PC-3 (cell line): ENCODE measurements around the gene VASN. TPM values are rescaled to one million over a fixed set of nuclear protein-coding genes. Genes with fewer than 3 reads are reported as not detected.

ENCODE experiments used
- ATAC-seq: fragments of 200-7000 bp; cut with Tn5 transposase; 2 replicates; pipeline ENCODE4 v1.9.1; 2020; ENCODE audit warnings: mild to moderate bottlenecking, moderate library complexity
- BruUV-seq: library from RNA; stranded (reverse); fragments of 400-500 nt; replicated peaks from 2 replicates; lab custom pipeline; 2021; lab: Mats Ljungman, UMichigan
- CTCF ChIA-PET: fragments of 300-600 bp; sonication (Branson Sonifier 250); formaldehyde crosslinking; loops from one replicate; lab custom pipeline; 2022; ENCODE audit warnings: antibody characterized with exemption; lab: Charles Lee
- POLR2A ChIA-PET: fragments of 300-600 bp; sonication (Branson Sonifier 250); formaldehyde crosslinking; loops from one replicate; lab custom pipeline; 2022; ENCODE audit warnings: antibody characterized with exemption; ENCODE audit not compliant: unreplicated experiment; lab: Charles Lee
- DNase-seq: peaks from one replicate; pipeline ENCODE4 v3.0.0-alpha.2; 2015
- H2AFZ ChIP-seq: fragments of 300-600 bp; sonication (generic); 2 replicates; pipeline ENCODE4 v1.6.0; 2016; ENCODE audit warnings: antibody characterized with exemption, low read length
- H3F3A ChIP-seq: fragments of 300-600 bp; sonication (generic); one replicate; pipeline ENCODE4 v1.6.0; 2017; ENCODE audit warnings: antibody characterized with exemption, low read length, control low read depth, mild to moderate bottlenecking; ENCODE audit not compliant: unreplicated experiment
- H3K27ac ChIP-seq: fragments of 300-600 bp; sonication (generic); 2 replicates; pipeline ENCODE4 v1.5.1; 2016; ENCODE audit warnings: mild to moderate bottlenecking, low read length
- H3K27me3 ChIP-seq: fragments of 300-600 bp; sonication (generic); 2 replicates; pipeline ENCODE4 v1.6.1; 2016; ENCODE audit warnings: low read length, mixed read lengths
- H3K36me3 ChIP-seq: fragments of 300-600 bp; sonication (generic); 2 replicates; pipeline ENCODE4 v1.6.1; 2016; ENCODE audit warnings: low read depth, mixed run types, low read length, mixed read lengths
- H3K4me1 ChIP-seq: fragments of 300-600 bp; sonication (generic); 2 replicates; pipeline ENCODE4 v1.5.1; 2016; ENCODE audit warnings: low read length; ENCODE audit not compliant: insufficient read depth
- H3K4me2 ChIP-seq: fragments of 300-600 bp; sonication (generic); 2 replicates; pipeline ENCODE4 v1.6.0; 2016; ENCODE audit warnings: low read length
- H3K4me3 ChIP-seq: fragments of 300-600 bp; sonication (generic); 2 replicates; pipeline ENCODE4 v1.5.1; 2016; ENCODE audit warnings: mild to moderate bottlenecking, low read length, mixed read lengths
- H3K79me2 ChIP-seq: fragments of 300-600 bp; sonication (generic); 2 replicates; pipeline ENCODE4 v1.6.1; 2017; ENCODE audit warnings: low read length, mixed read lengths
- H3K9ac ChIP-seq: fragments of 300-600 bp; sonication (generic); 2 replicates; pipeline ENCODE4 v1.6.0; 2016; ENCODE audit warnings: mild to moderate bottlenecking, low read length
- H3K9me2 ChIP-seq: fragments of 300-600 bp; sonication (generic); replicated peaks from 2 replicates; pipeline ENCODE4 v1.6.1; 2016; ENCODE audit warnings: mixed run types, low read length, mixed read lengths
- H3K9me3 ChIP-seq: fragments of 300-600 bp; sonication (generic); 2 replicates; pipeline ENCODE4 v1.6.1; 2016; ENCODE audit warnings: low read length, mixed read lengths
- H4K20me1 ChIP-seq: fragments of 300-600 bp; sonication (generic); 2 replicates; pipeline ENCODE4 v1.6.1; 2016; ENCODE audit warnings: low read length, mixed read lengths
- CTCF ChIP-seq: fragments of 300-600 bp; sonication (generic); conservative IDR thresholded peaks from 2 replicates; pipeline ENCODE4 v1.5.1; 2017; ENCODE audit warnings: antibody characterized with exemption, low read depth, mild to moderate bottlenecking, low read length
- EZH2 ChIP-seq: fragments of 300-600 bp; sonication (generic); IDR thresholded peaks from one replicate; pipeline ENCODE4 v1.6.1; 2017; ENCODE audit warnings: antibody characterized with exemption, mild to moderate bottlenecking, low read length; ENCODE audit not compliant: unreplicated experiment
- EZH2phosphoT487 ChIP-seq: fragments of 300-600 bp; sonication (generic); IDR thresholded peaks from 2 replicates; pipeline ENCODE4 v1.6.1; 2018; ENCODE audit warnings: mild to moderate bottlenecking, antibody characterized with exemption, low read length, borderline replicate concordance
- intact Hi-C: fragments of 100-400 bp; cut with micrococcal nuclease; formaldehyde crosslinking; loops from 2 replicates; pipeline ENCODE4 v1.9.0; 2023
- total RNA-seq: library from RNA; depleted of rRNA; stranded (reverse); fragments of >200 nt; gene quantifications from 2 replicates; pipeline ENCODE4 v1.2.3, GENCODE V29; 2014

The VASN gene
- total RNA-seq, 1 experiment from 2014 or later = 12.2 TPM

- ChIA-PET POLR2A (no interaction called here), CTCF (interaction anchor here (0.6 to 1.2 kb wide), 7 partner anchors 9 to 51 kb away, joined by 3 to 7 read pairs (median 3); no protein-coding TSS in a partner anchor)
- H3K79me2 ChIP-seq = no peaks in the 10 kb centered on the region
- H3K27ac ChIP-seq = no peak overlapping the region
- no peak overlapping the region for H3K9ac ChIP-seq
- H3K4me1 ChIP-seq = peaks cover 3% of the 10 kb centered on the region
- no peaks in the 10 kb centered on the region for H3K9me2 ChIP-seq
- no peaks in the 10 kb centered on the region for H3K27me3 ChIP-seq
- BruUV-seq = no TSS peak
- no peak overlapping the region for H2AFZ ChIP-seq
- H3K36me3 ChIP-seq = no peaks in the 10 kb centered on the region
- no peak for DNase-seq
- no peaks in the 10 kb centered on the region for H4K20me1 ChIP-seq
- no peaks in the 10 kb centered on the region for H3K9me3 ChIP-seq
- no peaks in the 10 kb centered on the region for H3F3A ChIP-seq
- ATAC-seq = no peak
- intact Hi-C loops = loop anchor here (2.0 kb wide), 1 partner anchor 45 kb away; no protein-coding TSS in a partner anchor
- no peak overlapping the region for H3K4me3 ChIP-seq
- H3K4me2 ChIP-seq = no peak overlapping the region
- no peak for TF ChIP-seq EZH2
- no peak for TF ChIP-seq EZH2phosphoT487
- TF ChIP-seq CTCF = no peak
Measured at GRCh38 chr16:4403133-4403949, 31.7 kb downstream of the VASN start.

- H3K9me2 ChIP-seq = no peaks in the 10 kb centered on the region
- H3K79me2 ChIP-seq = no peaks in the 10 kb centered on the region
- no peak overlapping the region for H3K27ac ChIP-seq
- peak; percentile 37 for DNase-seq
- peaks cover 4% of the 10 kb centered on the region for H3K4me1 ChIP-seq
- POLR2A ChIA-PET = no interaction called here
- no TSS peak for BruUV-seq
- no peaks in the 10 kb centered on the region for H3K27me3 ChIP-seq
- TF ChIP-seq CTCF (peak; percentile 92), EZH2phosphoT487 (no peak), EZH2 (no peak)
- H2AFZ ChIP-seq = no peak overlapping the region
- no peaks in the 10 kb centered on the region for H4K20me1 ChIP-seq
- no peaks in the 10 kb centered on the region for H3K9me3 ChIP-seq
- CTCF ChIA-PET = interaction anchor here (0.7 kb wide), 1 partner anchor 52 kb away, joined by 3 read pairs; no protein-coding TSS in a partner anchor
- H3K4me2 ChIP-seq = no peak overlapping the region
- peak; percentile 30; the same call in 1 of the 2 replicates for ATAC-seq
- H3F3A ChIP-seq = no peaks in the 10 kb centered on the region
- H3K4me3 ChIP-seq = no peak overlapping the region
- intact Hi-C loops = no loop called here
- no peaks in the 10 kb centered on the region for H3K36me3 ChIP-seq
- no peak overlapping the region for H3K9ac ChIP-seq
Measured at GRCh38 chr16:4404247-4404966, 32.8 kb downstream of the VASN start.
